ENCODE data around the gene MEGF8.

MEGF8 gene

DNA sequence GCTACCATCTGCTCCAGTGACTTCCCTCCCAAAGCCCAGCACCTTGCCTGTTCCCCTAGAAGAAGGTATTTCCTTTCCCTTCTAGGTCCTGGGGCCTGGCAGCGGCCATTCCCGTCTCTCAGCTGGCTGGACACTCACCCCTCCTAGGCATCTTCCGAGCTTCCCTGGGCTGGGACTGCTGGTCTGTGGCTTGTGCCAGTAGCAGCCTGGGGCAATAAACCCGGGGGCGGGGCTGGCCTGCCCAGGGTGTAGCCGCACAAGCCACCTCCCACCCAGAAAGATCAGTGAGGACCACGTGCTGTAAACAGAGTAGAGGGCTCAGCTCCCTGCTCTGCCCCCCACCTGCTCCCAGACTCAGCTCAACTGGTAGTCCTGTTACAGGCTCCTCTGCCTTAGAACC, 86.8 kb downstream of the MEGF8 start:
- no peak; the same call in 1 of the 3 replicates for ATAC-seq
- TF ChIP-seq ZNF565 (CRISPR knock-in tag; conservative IDR thresholded peaks at IDR 0.05; ENCODE audit: low read depth) (no peak), CSDC2 (CRISPR knock-in tag; IDR thresholded peaks at IDR 0.05) (no peak), ZFP3 (CRISPR knock-in tag; IDR thresholded peaks at IDR 0.05) (no peak), TCF4 (CRISPR knock-in tag; IDR thresholded peaks at IDR 0.05; ENCODE audit: borderline replicate concordance) (no peak), ISL1 (CRISPR knock-in tag; IDR thresholded peaks at IDR 0.05) (no peak), OSR1 (CRISPR knock-in tag; IDR thresholded peaks at IDR 0.05) (no peak)
- TF ChIP-seq, protein P1, sequence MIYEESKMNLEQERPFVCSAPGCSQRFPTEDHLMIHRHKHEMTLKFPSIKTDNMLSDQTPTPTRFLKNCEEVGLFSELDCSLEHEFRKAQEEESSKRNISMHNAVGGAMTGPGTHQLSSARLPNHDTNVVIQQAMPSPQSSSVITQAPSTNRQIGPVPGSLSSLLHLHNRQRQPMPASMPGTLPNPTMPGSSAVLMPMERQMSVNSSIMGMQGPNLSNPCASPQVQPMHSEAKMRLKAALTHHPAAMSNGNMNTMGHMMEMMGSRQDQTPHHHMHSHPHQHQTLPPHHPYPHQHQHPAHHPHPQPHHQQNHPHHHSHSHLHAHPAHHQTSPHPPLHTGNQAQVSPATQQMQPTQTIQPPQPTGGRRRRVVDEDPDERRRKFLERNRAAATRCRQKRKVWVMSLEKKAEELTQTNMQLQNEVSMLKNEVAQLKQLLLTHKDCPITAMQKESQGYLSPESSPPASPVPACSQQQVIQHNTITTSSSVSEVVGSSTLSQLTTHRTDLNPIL (CRISPR knock-in tag; IDR thresholded peaks at IDR 0.05; ENCODE audit: low read depth), result no peak

DNA sequence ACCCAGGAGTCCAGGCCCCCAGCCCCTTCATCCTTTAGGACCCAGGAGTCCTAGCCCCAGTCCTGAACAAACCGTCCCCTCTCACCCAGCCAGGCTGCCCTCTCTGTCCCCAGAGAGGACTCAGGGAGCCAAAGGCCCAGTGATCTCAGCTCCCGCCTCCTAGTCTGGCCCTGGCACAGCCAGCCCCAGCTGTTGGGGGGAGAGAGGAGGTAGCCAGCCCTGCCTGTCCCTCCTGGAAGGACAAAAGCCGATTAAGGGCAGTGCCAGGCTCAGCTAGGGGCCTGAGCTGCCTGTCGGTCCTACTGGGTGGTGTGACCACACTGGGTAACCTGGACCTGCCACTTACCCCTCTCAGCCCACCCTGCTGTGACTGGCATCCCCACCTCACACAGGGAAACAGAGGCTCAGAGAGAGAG, 87.2 kb downstream of the MEGF8 start:
- no peak for TF ChIP-seq ZNF8 (CRISPR knock-in tag; IDR thresholded peaks at IDR 0.05)
- no peak for TF ChIP-seq ZFP3 (CRISPR knock-in tag; IDR thresholded peaks at IDR 0.05)
- no peak for TF ChIP-seq GLIS3 (CRISPR knock-in tag; IDR thresholded peaks at IDR 0.05)
- no peak for TF ChIP-seq SNAI2 (CRISPR knock-in tag; IDR thresholded peaks at IDR 0.05)
- no peak for TF ChIP-seq RARB (CRISPR knock-in tag; IDR thresholded peaks at IDR 0.05)
- no peak for TF ChIP-seq ZNF565 (CRISPR knock-in tag; conservative IDR thresholded peaks at IDR 0.05; ENCODE audit: low read depth)
- TF ChIP-seq, protein P2, sequence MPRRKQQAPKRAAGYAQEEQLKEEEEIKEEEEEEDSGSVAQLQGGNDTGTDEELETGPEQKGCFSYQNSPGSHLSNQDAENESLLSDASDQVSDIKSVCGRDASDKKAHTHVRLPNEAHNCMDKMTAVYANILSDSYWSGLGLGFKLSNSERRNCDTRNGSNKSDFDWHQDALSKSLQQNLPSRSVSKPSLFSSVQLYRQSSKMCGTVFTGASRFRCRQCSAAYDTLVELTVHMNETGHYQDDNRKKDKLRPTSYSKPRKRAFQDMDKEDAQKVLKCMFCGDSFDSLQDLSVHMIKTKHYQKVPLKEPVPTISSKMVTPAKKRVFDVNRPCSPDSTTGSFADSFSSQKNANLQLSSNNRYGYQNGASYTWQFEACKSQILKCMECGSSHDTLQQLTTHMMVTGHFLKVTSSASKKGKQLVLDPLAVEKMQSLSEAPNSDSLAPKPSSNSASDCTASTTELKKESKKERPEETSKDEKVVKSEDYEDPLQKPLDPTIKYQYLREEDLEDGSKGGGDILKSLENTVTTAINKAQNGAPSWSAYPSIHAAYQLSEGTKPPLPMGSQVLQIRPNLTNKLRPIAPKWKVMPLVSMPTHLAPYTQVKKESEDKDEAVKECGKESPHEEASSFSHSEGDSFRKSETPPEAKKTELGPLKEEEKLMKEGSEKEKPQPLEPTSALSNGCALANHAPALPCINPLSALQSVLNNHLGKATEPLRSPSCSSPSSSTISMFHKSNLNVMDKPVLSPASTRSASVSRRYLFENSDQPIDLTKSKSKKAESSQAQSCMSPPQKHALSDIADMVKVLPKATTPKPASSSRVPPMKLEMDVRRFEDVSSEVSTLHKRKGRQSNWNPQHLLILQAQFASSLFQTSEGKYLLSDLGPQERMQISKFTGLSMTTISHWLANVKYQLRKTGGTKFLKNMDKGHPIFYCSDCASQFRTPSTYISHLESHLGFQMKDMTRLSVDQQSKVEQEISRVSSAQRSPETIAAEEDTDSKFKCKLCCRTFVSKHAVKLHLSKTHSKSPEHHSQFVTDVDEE (CRISPR knock-in tag; IDR thresholded peaks at IDR 0.05), result no peak
- TF ChIP-seq, protein P1 (CRISPR knock-in tag; IDR thresholded peaks at IDR 0.05; ENCODE audit: low read depth), result no peak
- no peak for ATAC-seq

DNA sequence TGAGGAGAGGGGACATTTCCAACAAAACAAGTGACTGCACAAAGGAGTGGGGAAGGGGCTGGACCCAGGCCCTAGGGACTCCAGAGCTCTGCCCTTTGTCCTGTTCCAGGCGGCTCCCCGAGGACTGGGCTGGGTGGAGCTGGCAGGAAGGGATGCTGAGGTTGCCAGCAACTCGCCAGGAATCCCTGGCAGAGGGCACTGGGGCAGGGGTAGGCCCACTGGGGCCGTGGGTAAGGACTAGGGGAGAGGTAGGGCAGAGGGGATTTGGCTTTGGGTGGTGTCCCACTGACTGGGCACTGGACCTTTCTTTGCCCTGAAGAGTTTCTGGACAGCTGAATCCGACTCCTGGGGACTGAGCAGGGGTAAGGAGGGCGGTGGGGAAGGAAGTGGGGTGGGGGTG, 93.9 kb downstream of the MEGF8 start:
- TF ChIP-seq ISL1 (CRISPR knock-in tag; IDR thresholded peaks at IDR 0.05) (no peak), ZFP30 (CRISPR knock-in tag; IDR thresholded peaks at IDR 0.05) (no peak), PPARA (CRISPR knock-in tag; IDR thresholded peaks at IDR 0.05; ENCODE audit: borderline replicate concordance) (no peak), ESRRG (CRISPR knock-in tag; IDR thresholded peaks at IDR 0.05) (no peak), ZNF70 (CRISPR knock-in tag; IDR thresholded peaks at IDR 0.05) (no peak), BACH2 (CRISPR knock-in tag; IDR thresholded peaks at IDR 0.05; ENCODE audit: borderline replicate concordance) (no peak), ZC3H10 (CRISPR knock-in tag; IDR thresholded peaks at IDR 0.05) (no peak), SNAI2 (CRISPR knock-in tag; IDR thresholded peaks at IDR 0.05) (no peak)
- TF ChIP-seq, protein P3, sequence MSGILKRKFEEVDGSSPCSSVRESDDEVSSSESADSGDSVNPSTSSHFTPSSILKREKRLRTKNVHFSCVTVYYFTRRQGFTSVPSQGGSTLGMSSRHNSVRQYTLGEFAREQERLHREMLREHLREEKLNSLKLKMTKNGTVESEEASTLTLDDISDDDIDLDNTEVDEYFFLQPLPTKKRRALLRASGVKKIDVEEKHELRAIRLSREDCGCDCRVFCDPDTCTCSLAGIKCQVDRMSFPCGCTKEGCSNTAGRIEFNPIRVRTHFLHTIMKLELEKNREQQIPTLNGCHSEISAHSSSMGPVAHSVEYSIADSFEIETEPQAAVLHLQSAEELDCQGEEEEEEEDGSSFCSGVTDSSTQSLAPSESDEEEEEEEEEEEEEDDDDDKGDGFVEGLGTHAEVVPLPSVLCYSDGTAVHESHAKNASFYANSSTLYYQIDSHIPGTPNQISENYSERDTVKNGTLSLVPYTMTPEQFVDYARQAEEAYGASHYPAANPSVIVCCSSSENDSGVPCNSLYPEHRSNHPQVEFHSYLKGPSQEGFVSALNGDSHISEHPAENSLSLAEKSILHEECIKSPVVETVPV (CRISPR knock-in tag; IDR thresholded peaks at IDR 0.05), result no peak
- TF ChIP-seq, protein P1 (CRISPR knock-in tag; IDR thresholded peaks at IDR 0.05; ENCODE audit: low read depth), result no peak
- TF ChIP-seq, protein P2 (CRISPR knock-in tag; IDR thresholded peaks at IDR 0.05), result no peak
- no peak for ATAC-seq

Measured in SK-N-SH treated with all-trans-retinoic acid at 6 μM for 48 hours (cell line).